Body of pancreas (tissue), 4 donors: ENCODE data around the gene KIRREL1. TPM values are rescaled to one million over a fixed set of nuclear protein-coding genes. Genes with fewer than 3 reads are reported as not detected.
"Not testable (repeated sequence)": the region's sequence is repeated elsewhere in the genome, so short reads cannot be mapped to it uniquely, and the experiment has no call there.

ENCODE experiments used
- ATAC-seq: fragments of 150-250 bp; one replicate; pipeline ENCODE4 v1.9.1; 2016
- DNase-seq, 4 donors: peaks; one replicate each; pipeline ENCODE4 v3.0.0-alpha.2; 2019
- H3K27ac ChIP-seq, 4 donors: fragments of 200-600 bp; sonication (generic); 1 replicate in 3 of 4; 2 replicates in 1 of 4; pipeline versions ENCODE4 v1.5.1 to v1.6.1; 2016 to 2019; ENCODE audit warnings: mild to moderate bottlenecking in 1 of 4, mixed read lengths in 1 of 4, moderate library complexity in 1 of 4
- H3K27me3 ChIP-seq, 2 donors: fragments of 200-600 bp; sonication (generic); one replicate each; pipeline ENCODE4 v1.6.0; 2016; ENCODE audit warnings: mild to moderate bottlenecking in 1 of 2
- H3K36me3 ChIP-seq, 2 donors: fragments of 200-600 bp; sonication (generic); replicated peaks in 1 of 2; 2 replicates each; pipeline ENCODE4 v1.5.1; 2016; ENCODE audit warnings: low read depth in 2 of 2; ENCODE audit not compliant: insufficient read depth in 1 of 2
- H3K4me1 ChIP-seq: fragments of 200-600 bp; sonication (generic); one replicate; pipeline ENCODE4 v1.6.0; 2016
- H3K4me3 ChIP-seq, 2 donors: fragments of 200-600 bp; sonication (generic); 1 replicate in 1 of 2; 2 replicates in 1 of 2; pipeline ENCODE4 v1.5.1; 2016 to 2019
- H3K9me3 ChIP-seq, 3 donors: fragments of 200-600 bp; sonication (generic); 1 replicate in 2 of 3; 2 replicates in 1 of 3; pipeline ENCODE4 v1.5.1; 2016
- POLR2A ChIP-seq, 3 donors: fragments of 450-650 bp; IDR thresholded peaks; one replicate each; pipeline ENCODE4 v1.6.1; 2016; ENCODE audit warnings: antibody characterized with exemption in 3 of 3, mild to moderate bottlenecking in 2 of 3
- WGBS, 2 donors: methylation state at CpG; one replicate each; pipeline ENCODE4 v1.1.5; 2017; 5-methylcytosine and 5-hydroxymethylcytosine counted together
- intact Hi-C: fragments of 100-400 bp; cut with DNase I; formaldehyde crosslinking; loops from one replicate; pipeline ENCODE4 v1.15.1; 2023
- total RNA-seq, 2 donors: library from RNA; depleted of rRNA; stranded (reverse); fragments of >200 nt; gene quantifications; one replicate each; pipeline ENCODE4 v1.1.0, GENCODE V29; 2016
- TF ChIP-seq, protein P1 (sequence below), 7 experiments: fragments of 450-650 bp in 4 of 7; fragments of 200-600 bp in 3 of 7; sonication (generic) in 3 of 7; IDR thresholded peaks; one replicate each; pipeline ENCODE4 v1.5.1; 2016 to 2019; ENCODE audit warnings: antibody characterized with exemption in 7 of 7

The KIRREL1 gene
- total RNA-seq, 2 donors from 2014 or later, result 10.9 to 11.4 TPM

- no peak overlapping the region for H3K4me3 ChIP-seq
- TF ChIP-seq, protein P1, sequence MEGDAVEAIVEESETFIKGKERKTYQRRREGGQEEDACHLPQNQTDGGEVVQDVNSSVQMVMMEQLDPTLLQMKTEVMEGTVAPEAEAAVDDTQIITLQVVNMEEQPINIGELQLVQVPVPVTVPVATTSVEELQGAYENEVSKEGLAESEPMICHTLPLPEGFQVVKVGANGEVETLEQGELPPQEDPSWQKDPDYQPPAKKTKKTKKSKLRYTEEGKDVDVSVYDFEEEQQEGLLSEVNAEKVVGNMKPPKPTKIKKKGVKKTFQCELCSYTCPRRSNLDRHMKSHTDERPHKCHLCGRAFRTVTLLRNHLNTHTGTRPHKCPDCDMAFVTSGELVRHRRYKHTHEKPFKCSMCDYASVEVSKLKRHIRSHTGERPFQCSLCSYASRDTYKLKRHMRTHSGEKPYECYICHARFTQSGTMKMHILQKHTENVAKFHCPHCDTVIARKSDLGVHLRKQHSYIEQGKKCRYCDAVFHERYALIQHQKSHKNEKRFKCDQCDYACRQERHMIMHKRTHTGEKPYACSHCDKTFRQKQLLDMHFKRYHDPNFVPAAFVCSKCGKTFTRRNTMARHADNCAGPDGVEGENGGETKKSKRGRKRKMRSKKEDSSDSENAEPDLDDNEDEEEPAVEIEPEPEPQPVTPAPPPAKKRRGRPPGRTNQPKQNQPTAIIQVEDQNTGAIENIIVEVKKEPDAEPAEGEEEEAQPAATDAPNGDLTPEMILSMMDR (IDR thresholded peaks at IDR 0.05), result no peak
- no peak for TF ChIP-seq POLR2A (IDR thresholded peaks at IDR 0.05)
- WGBS, 2 donors, result 80 to 88% methylated on average over 1 to 2 of the region's 2 CpGs
- H3K27me3 ChIP-seq, result no peaks in the 10 kb centered on the region
- no peak overlapping the region for H3K27ac ChIP-seq
- intact Hi-C loops, result loop anchor here (5.0 to 10.0 kb wide), 2 partner anchors 161 to 548 kb away; no protein-coding TSS in a partner anchor
- DNase-seq (no peak), ATAC-seq (no peak)
- no peaks in the 10 kb centered on the region for H3K9me3 ChIP-seq
- no peaks in the 10 kb centered on the region for H3K36me3 ChIP-seq
- H3K4me1 ChIP-seq, result peaks cover 20% of the 10 kb centered on the region
Measured at GRCh38 chr1:158122833-158123388, 129.5 kb downstream of the KIRREL1 start.

DNA sequence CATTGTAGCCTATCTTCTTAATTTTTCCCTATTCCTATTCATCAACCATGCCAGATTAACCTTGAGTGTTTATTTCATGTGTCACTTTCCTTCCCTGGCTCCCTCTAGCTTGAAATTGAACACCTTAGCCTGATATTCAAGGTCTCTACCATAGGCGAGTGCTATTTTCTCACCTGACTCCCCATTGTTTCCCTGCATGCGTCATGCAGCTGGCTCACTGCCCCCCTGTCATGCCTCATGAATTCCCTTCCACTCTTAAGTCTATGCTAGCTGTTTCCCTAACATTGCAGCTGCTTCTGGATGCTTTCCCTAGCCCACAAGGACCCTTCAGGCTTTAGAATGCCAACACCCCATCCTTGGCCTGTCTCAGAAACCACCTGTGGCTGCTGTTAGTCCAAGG is 130.6 kb downstream of the KIRREL1 start:
- DNase-seq (peak; percentile 71 to 89 (median 88)), ATAC-seq (peak; percentile 86)
- Histone ChIP-seq H3K4me3 (no peak overlapping the region), H3K36me3 (no peaks in the 10 kb centered on the region), H3K27ac (peak overlapping the region; percentile 47 to 78 (median 67)), H3K9me3 (no peaks in the 10 kb centered on the region), H3K27me3 (no peaks in the 10 kb centered on the region), H3K4me1 (peaks cover 16% of the 10 kb centered on the region)
- intact Hi-C loops, result loop anchor here (5.0 to 10.0 kb wide), 2 partner anchors 162 to 549 kb away; no protein-coding TSS in a partner anchor
- WGBS, 2 donors, result 12 to 32% methylated on average over 2 of the region's 2 CpGs
- TF ChIP-seq, protein P1 (IDR thresholded peaks at IDR 0.05), result no peak
- no peak for TF ChIP-seq POLR2A (IDR thresholded peaks at IDR 0.05)

GRCh38 chr1:158124999-158125398 is 131.6 kb downstream of the KIRREL1 start:
- no peaks in the 10 kb centered on the region for H3K9me3 ChIP-seq
- H3K27me3 ChIP-seq, result no peaks in the 10 kb centered on the region
- intact Hi-C loops, result loop anchor here (5.0 to 10.0 kb wide), 2 partner anchors 163 to 550 kb away; no protein-coding TSS in a partner anchor
- H3K27ac ChIP-seq, result peak overlapping the region in 1 of 4 donors; percentile 67
- ATAC-seq (peak; percentile 91), DNase-seq (peak; percentile 89 to 94 (median 92))
- WGBS, 2 donors, result 6 to 20% methylated on average over 3 to 4 of the region's 4 CpGs
- H3K4me3 ChIP-seq, result no peak overlapping the region
- peaks cover 16% of the 10 kb centered on the region for H3K4me1 ChIP-seq
- no peaks in the 10 kb centered on the region for H3K36me3 ChIP-seq
- TF ChIP-seq, protein P1 (IDR thresholded peaks at IDR 0.05), result peak; percentile 87 to 99 (median 97)
- no peak for TF ChIP-seq POLR2A (IDR thresholded peaks at IDR 0.05)

DNA sequence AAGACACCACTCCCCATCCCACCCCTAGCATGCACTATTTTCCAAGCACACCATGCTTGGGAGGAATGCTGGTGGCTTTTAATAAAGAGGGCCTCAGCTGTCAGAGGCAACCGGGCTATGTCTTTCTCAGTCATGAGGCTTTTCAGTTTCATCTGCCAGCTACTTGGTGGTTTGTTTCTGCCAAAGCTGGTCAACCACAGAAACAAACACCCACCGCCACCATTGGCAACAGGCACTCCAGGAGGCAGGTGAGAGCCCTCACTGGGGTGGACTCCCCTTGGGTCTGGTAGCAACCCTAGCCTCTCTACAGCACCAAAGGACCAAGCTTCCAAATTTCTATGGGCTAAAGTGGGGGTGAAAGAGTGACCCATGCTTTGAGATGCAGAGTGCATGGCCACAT is 133.0 kb downstream of the KIRREL1 start:
- DNase-seq, result no peak
- WGBS, 2 donors, result 20 to 52% methylated on average over 1 to 2 of the region's 2 CpGs
- Histone ChIP-seq H3K27ac (no peak overlapping the region), H3K4me3 (no peak overlapping the region), H3K27me3 (no peaks in the 10 kb centered on the region), H3K36me3 (no peaks in the 10 kb centered on the region), H3K9me3 (no peaks in the 10 kb centered on the region), H3K4me1 (peaks cover 16% of the 10 kb centered on the region)
- intact Hi-C loops, result loop anchor here (10.0 kb wide), 1 partner anchor 552 kb away; no protein-coding TSS in a partner anchor
- TF ChIP-seq, protein P1 (IDR thresholded peaks at IDR 0.05), result no peak
- TF ChIP-seq POLR2A (IDR thresholded peaks at IDR 0.05), result no peak
- ATAC-seq, result no peak

GRCh38 chr1:158128531-158128930 is 135.1 kb downstream of the KIRREL1 start:
- ATAC-seq, H3K27ac ChIP-seq, H3K27me3 ChIP-seq, DNase-seq, H3K4me3 ChIP-seq, H3K9me3 ChIP-seq, H3K36me3 ChIP-seq: not testable (repeated sequence)
- intact Hi-C loops, result loop anchor here (10.0 kb wide), 1 partner anchor 554 kb away; no protein-coding TSS in a partner anchor
- H3K4me1 ChIP-seq, result peaks cover 14% of the 10 kb centered on the region
- WGBS, 2 donors, result 66 to 71% methylated on average over 8 of the region's 8 CpGs
